NCI-H2227 (cell line): Measurements from ENCODE around the gene STK38L.

Experiments
- DNase-seq: peaks from one replicate; lab custom pipeline; 2025; ENCODE audit not compliant: unreplicated experiment; lab: John Stamatoyannopoulos, UW

The STK38L gene

DNA sequence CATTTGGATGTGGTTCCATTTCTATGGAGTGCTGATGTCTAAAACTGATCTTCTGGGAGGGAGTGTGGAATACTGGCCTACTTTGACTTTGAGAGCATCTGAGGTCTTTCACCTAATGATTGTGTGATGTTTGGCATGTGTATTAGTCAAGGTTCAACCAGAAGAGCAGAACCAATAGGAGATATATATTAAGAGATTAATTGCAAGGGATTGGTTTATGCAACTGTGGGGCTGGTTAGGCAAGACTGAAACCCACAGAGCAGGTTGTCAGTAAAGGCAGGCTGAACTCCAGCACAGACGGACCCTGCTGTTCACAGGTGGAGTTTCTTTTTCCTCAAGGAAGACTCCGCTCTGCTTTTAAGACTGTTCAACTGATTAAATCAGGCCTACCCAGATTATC, 100.2 kb downstream of the STK38L start:
- no peak for DNase-seq

- no peak for DNase-seq
These were observed 100.7 kb downstream of the STK38L start for GRCh38 chr12:27344760-27345159.

- no peak for DNase-seq
These were observed 101.3 kb downstream of the STK38L start for GRCh38 chr12:27345376-27345775.

- DNase-seq = no peak
These were observed 103.7 kb downstream of the STK38L start for GRCh38 chr12:27347779-27348178.

- no peak for DNase-seq
These were observed 107.4 kb downstream of the STK38L start for GRCh38 chr12:27351476-27351875.

DNA sequence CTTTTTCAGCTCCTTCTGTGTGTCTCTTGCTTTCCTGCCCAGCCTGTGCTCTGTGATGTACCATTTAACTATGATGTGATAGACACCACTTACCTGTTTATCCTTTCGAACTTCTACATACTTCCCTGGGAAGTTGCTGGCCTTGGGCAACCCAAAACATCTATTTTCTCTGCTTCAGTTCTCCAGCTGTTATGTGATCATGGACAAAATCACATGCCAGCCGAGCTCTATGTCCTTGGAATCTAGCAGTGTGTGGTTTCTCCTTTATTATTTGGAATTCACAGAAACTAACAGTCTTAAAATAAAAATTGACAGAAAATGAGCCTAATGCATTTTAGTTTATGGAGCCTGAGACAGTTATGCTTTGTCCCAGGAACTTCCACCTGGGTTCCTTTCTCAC, 111.4 kb downstream of the STK38L start:
- no peak for DNase-seq

DNA sequence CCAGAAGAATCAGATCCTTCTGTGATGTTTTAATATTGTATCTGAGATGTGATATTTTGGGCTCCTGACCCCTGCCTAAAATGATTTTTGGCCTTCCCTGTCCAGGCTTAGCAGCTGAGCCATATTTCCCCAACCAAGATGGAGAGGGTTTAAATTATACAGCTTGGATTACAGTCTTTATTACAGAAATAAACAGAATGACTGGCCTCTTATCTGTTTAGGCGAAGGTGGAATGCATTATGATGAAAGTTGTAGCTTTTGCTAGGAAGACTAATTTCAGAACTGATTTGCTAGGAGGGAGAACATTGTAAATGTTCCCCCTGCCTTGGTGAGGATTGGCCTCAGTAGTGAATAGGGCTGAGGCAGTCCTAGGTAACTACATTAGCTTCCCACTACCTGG, 111.9 kb downstream of the STK38L start:
- DNase-seq = no peak

DNA sequence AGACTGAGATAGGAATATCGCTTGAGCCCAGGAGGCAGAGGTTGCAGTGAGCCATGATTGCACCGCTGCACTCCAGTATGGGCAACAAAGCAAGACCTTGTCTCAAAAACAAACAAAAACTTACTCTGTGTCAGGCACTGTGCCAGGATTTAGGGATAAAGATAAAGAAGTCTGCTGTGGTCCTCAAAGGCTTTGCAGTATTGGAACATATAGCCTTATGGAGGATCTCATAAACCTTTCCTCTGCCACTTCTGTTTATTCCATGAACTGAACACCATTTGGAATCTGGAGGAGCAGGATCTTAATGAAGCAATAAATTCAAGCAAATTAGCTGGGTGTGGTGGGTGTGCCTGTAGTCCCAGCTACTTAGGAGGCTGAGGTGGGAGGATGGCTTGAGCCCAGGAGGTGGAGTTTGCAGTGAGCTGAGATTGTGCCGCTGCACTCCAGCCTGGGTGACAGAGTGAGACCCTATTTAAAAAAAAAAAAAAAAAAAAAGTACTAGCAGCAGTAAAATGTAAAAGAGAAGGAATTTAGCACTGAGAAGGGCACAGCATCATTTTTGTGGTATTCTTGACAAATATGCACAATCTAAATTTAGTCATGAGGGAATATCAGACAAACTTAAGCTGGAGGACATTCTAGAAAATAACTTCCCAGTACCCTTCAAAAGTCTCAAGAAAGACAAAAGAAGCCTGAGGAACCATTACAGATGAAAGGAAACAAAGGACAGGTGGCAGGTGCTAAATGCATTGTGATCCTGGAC, 115.7 kb downstream of the STK38L start:
- DNase-seq = no peak

DNA sequence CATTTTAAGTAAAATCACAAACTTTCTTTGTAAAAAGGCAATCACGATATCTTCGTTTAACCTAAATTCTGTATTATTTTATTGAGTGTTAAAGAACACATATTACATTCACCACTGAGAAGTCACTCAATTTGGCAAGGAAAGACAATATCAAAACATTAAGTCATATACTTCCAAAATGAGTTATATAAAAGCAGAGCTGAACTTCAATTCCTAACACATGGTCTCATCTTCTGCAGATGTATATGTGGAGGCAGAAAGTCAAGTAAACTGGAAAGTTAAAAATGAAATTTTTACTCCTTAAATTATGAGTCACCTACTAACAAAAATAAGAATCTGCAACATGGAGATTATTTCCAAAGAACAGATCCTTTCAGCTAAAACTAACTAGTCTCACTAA, 117.3 kb downstream of the STK38L start:
- DNase-seq = no peak

GRCh38 chr12:27366621-27367020, 122.5 kb downstream of the STK38L start:
- DNase-seq = no peak

- no peak for DNase-seq
These were observed 123.0 kb downstream of the STK38L start for GRCh38 chr12:27367078-27367477.
